ENCODE data around the gene SYNPO2. TPM values are rescaled to one million over a fixed set of nuclear protein-coding genes. Genes with fewer than 3 reads are reported as not detected.

Gene SYNPO2
- total RNA-seq, 4 donors from 2014 or later, result 998 to 4,186 (median 1,764) TPM

GRCh38 chr4:119093042-119093827 is 204.6 kb downstream of the SYNPO2 start:
- Histone ChIP-seq H3K4me3 (no peak overlapping the region), H3K27ac (no peak overlapping the region), H3K36me3 (no peaks in the 10 kb centered on the region), H3K9me3 (no peaks in the 10 kb centered on the region), H3K27me3 (no peaks in the 10 kb centered on the region), H3K4me1 (peaks cover 7 to 11% of the 10 kb centered on the region in 2 donors)
- DNase-seq (no peak), ATAC-seq (no peak)
- intact Hi-C loops (cut with DNase I; ENCODE audit: low total_unique reads), result no loop called here
- TF ChIP-seq, protein P1, sequence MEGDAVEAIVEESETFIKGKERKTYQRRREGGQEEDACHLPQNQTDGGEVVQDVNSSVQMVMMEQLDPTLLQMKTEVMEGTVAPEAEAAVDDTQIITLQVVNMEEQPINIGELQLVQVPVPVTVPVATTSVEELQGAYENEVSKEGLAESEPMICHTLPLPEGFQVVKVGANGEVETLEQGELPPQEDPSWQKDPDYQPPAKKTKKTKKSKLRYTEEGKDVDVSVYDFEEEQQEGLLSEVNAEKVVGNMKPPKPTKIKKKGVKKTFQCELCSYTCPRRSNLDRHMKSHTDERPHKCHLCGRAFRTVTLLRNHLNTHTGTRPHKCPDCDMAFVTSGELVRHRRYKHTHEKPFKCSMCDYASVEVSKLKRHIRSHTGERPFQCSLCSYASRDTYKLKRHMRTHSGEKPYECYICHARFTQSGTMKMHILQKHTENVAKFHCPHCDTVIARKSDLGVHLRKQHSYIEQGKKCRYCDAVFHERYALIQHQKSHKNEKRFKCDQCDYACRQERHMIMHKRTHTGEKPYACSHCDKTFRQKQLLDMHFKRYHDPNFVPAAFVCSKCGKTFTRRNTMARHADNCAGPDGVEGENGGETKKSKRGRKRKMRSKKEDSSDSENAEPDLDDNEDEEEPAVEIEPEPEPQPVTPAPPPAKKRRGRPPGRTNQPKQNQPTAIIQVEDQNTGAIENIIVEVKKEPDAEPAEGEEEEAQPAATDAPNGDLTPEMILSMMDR (IDR thresholded peaks at IDR 0.05 in 4 of 5, conservative IDR thresholded peaks at IDR 0.05 in 1 of 5), result no peak
- no peak for TF ChIP-seq POLR2A (IDR thresholded peaks at IDR 0.05)
- in situ Hi-C loops (cut with MboI; ENCODE audit: low sequenced_read_pairs in 4 of 4), result no loop called here

DNA sequence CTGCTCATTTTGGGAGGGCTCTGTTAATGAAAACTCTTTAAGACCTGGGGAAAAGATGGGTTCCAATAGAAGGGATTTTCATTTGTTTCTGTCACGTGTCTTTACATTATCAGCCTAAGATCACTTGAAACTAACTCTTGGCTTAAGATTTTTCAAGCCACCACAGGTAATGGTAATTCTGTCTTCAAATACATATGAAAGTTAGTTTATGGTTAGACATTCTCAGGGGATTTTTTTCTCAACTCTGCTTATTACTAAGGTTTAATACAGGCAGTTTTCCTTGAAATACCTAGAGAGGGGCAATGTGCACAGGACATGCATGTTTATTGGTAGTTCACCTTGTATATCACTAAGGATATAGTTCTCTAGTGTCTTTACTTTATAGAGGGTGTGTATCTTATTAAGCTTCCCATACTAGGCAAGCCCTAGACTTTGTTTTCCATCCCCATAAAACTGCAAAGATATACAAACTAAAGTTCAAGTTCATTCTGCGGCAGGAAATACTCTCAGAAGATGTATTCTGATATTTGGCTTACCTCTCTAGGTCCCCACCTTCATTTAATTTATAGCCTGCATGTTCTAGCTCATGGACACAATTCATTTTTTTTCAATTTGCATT is 208.7 kb downstream of the SYNPO2 start:
- no peaks in the 10 kb centered on the region for H3K36me3 ChIP-seq
- ATAC-seq (no peak), DNase-seq (no peak)
- H3K27me3 ChIP-seq, result no peaks in the 10 kb centered on the region
- no peak for TF ChIP-seq POLR2A (IDR thresholded peaks at IDR 0.05)
- TF ChIP-seq, protein P1 (IDR thresholded peaks at IDR 0.05 in 4 of 5, conservative IDR thresholded peaks at IDR 0.05 in 1 of 5), result no peak
- in situ Hi-C loops (cut with MboI; ENCODE audit: low sequenced_read_pairs in 4 of 4), result no loop called here
- peak overlapping the region in 2 of 4 donors; percentile 70 to 72 for H3K27ac ChIP-seq
- no peaks in the 10 kb centered on the region for H3K9me3 ChIP-seq
- intact Hi-C loops (cut with DNase I; ENCODE audit: low total_unique reads), result no loop called here
- H3K4me3 ChIP-seq, result no peak overlapping the region
- H3K4me1 ChIP-seq, result peaks cover 17 to 19% of the 10 kb centered on the region in 2 donors

DNA sequence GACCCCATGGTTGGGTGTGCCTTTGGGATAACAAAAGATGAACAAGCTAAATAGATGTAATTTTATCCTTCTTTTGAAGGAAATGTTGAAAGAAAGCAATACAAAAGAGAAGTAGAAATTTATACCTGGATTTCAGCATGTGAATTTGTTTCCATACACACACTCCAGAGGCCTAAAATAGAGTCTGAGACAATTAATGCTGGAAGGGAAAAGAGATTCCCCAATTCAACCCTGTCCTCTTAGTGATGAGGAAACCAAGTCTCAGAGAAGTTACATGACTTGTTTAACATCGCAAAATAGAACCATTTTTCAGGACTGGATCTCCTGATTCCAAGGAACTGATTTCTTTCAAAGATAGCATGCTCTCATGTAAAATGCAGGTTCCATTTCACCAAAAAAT is 209.7 kb downstream of the SYNPO2 start:
- DNase-seq, result no peak
- no peaks in the 10 kb centered on the region for H3K27me3 ChIP-seq
- intact Hi-C loops (cut with DNase I; ENCODE audit: low total_unique reads) (no loop called here), in situ Hi-C loops (cut with MboI; ENCODE audit: low sequenced_read_pairs in 4 of 4) (no loop called here)
- H3K4me1 ChIP-seq, result peaks cover 21 to 26% of the 10 kb centered on the region in 2 donors
- peak overlapping the region; percentile 63 to 72 (median 68) for H3K27ac ChIP-seq
- TF ChIP-seq POLR2A (IDR thresholded peaks at IDR 0.05), result no peak
- TF ChIP-seq, protein P1 (IDR thresholded peaks at IDR 0.05 in 4 of 5, conservative IDR thresholded peaks at IDR 0.05 in 1 of 5), result no peak
- no peak overlapping the region for H3K4me3 ChIP-seq
- peak; percentile 29 to 35 for ATAC-seq
- no peaks in the 10 kb centered on the region for H3K36me3 ChIP-seq
- no peaks in the 10 kb centered on the region for H3K9me3 ChIP-seq

DNA sequence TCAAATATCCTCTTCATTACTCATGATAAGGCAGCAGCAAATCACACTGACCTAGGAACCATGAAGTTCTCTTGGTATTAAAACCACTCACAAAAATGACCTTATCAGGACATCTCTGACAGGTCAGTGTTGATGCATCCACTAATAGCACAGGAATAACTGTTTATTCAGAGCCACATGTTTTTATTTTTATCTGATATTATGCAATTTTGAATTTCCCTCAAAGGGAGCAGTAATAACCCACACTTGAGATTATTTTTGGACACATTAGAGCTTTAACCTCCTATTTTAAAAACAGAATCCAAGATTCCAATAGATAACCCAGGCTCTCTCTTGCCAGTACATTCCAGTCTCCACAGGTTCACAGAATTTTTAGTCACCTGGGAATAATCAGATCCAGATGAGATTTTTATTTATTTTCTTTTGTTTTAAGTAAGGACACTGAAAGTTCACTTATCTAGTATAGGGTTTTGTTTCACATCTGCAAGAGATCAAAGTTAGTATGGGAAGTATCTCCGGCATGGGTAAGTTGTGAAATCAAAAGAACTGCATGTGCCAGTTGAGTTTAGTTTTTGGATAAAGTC is 210.7 kb downstream of the SYNPO2 start:
- Histone ChIP-seq H3K27me3 (no peaks in the 10 kb centered on the region), H3K9me3 (no peaks in the 10 kb centered on the region), H3K36me3 (no peaks in the 10 kb centered on the region), H3K4me3 (no peak overlapping the region), H3K27ac (peak overlapping the region; percentile 63 to 72 (median 68)), H3K4me1 (peaks cover 27 to 36% of the 10 kb centered on the region in 2 donors)
- intact Hi-C loops (cut with DNase I; ENCODE audit: low total_unique reads), result no loop called here
- DNase-seq (no peak), ATAC-seq (peak; percentile 64 to 68)
- TF ChIP-seq POLR2A (IDR thresholded peaks at IDR 0.05), result no peak
- TF ChIP-seq, protein P1 (IDR thresholded peaks at IDR 0.05 in 4 of 5, conservative IDR thresholded peaks at IDR 0.05 in 1 of 5), result no peak
- in situ Hi-C loops (cut with MboI; ENCODE audit: low sequenced_read_pairs in 4 of 4), result no loop called here

Data from gastrocnemius medialis (tissue), 4 donors.